ENCODE data around the gene GDPD4. TPM values are rescaled to one million over a fixed set of nuclear protein-coding genes. Genes with fewer than 3 reads are reported as not detected.

GDPD4 gene
- total and polyA plus RNA-seq, 12 donors, result not detected

- no peak for DNase-seq
- intact Hi-C loops (cut with DNase I), result no loop called here
- TF ChIP-seq CTCF (IDR thresholded peaks at IDR 0.05), result no peak
- Histone ChIP-seq H3K27me3 (peaks cover 0 to 9% (median 0%) of the 10 kb centered on the region in 7 donors), H3K4me1 (no peaks in the 10 kb centered on the region), H3K36me3 (no peaks in the 10 kb centered on the region), H3K4me3 (no peak overlapping the region), H3K27ac (no peak overlapping the region), H3K9me3 (peaks cover 0 to 22% (median 2%) of the 10 kb centered on the region in 11 donors)
- ATAC-seq, result no peak
- 81 to 82% methylated on average over 1 of the region's 1 CpG for WGBS, 2 donors
Observed at GRCh38 chr11:77253690-77254089, 47.8 kb downstream of the GDPD4 start.

- intact Hi-C loops (cut with DNase I), result no loop called here
- Histone ChIP-seq H3K9me3 (peaks cover 0 to 22% (median 2%) of the 10 kb centered on the region in 11 donors), H3K4me1 (no peaks in the 10 kb centered on the region), H3K27ac (no peak overlapping the region), H3K36me3 (no peaks in the 10 kb centered on the region), H3K27me3 (peaks cover 0 to 6% (median 0%) of the 10 kb centered on the region in 7 donors), H3K4me3 (no peak overlapping the region)
- DNase-seq, result no peak
- ATAC-seq, result no peak
- WGBS, 2 donors, result 89 to 92% methylated on average over 3 of the region's 3 CpGs
- no peak for TF ChIP-seq CTCF (IDR thresholded peaks at IDR 0.05)
Observed at GRCh38 chr11:77252555-77253270, 48.8 kb downstream of the GDPD4 start.

- no peaks in the 10 kb centered on the region for H3K36me3 ChIP-seq
- no peak overlapping the region for H3K4me3 ChIP-seq
- H3K27ac ChIP-seq, result no peak overlapping the region
- DNase-seq (no peak), ATAC-seq (no peak)
- WGBS, 2 donors, result 96 to 97% methylated on average over 1 of the region's 1 CpG
- intact Hi-C loops (cut with DNase I), result no loop called here
- no peak for TF ChIP-seq CTCF (IDR thresholded peaks at IDR 0.05)
- no peaks in the 10 kb centered on the region for H3K4me1 ChIP-seq
- H3K27me3 ChIP-seq, result peaks cover 0 to 6% (median 0%) of the 10 kb centered on the region in 7 donors
- H3K9me3 ChIP-seq, result peaks cover 0 to 22% (median 2%) of the 10 kb centered on the region in 11 donors
Observed at GRCh38 chr11:77250881-77251640, 50.4 kb downstream of the GDPD4 start.

- ATAC-seq, result no peak
- peaks cover 0 to 22% (median 2%) of the 10 kb centered on the region in 11 donors for H3K9me3 ChIP-seq
- H3K4me1 ChIP-seq, result peaks cover 0 to 1% (median 0%) of the 10 kb centered on the region in 9 donors
- no peak overlapping the region for H3K27ac ChIP-seq
- H3K27me3 ChIP-seq, result peaks cover 0 to 4% (median 0%) of the 10 kb centered on the region in 7 donors
- WGBS, 2 donors, result 66 to 76% methylated on average over 3 of the region's 3 CpGs
- no peak for TF ChIP-seq CTCF (IDR thresholded peaks at IDR 0.05)
- no peaks in the 10 kb centered on the region for H3K36me3 ChIP-seq
- no peak overlapping the region for H3K4me3 ChIP-seq
- intact Hi-C loops (cut with DNase I), result no loop called here
- no peak for DNase-seq
Observed at GRCh38 chr11:77249427-77249826, 52.1 kb downstream of the GDPD4 start.
